KOPT-K1 (cell line): ENCODE measurements around the gene MALRD1.

ENCODE experiments used
- H3K27ac ChIP-seq: fragments of 200-600 bp; sonication (generic); 2 replicates; pipeline ENCODE4 v1.5.1; 2016; ENCODE audit warnings: antibody characterized with exemption, mild to moderate bottlenecking, low read depth, low read length; ENCODE audit not compliant: poor library complexity, severe bottlenecking
- H3K36me3 ChIP-seq: fragments of 200-600 bp; sonication (generic); 2 replicates; pipeline ENCODE4 v1.5.1; 2017; ENCODE audit warnings: antibody characterized with exemption, mild to moderate bottlenecking, low read length, moderate library complexity; ENCODE audit not compliant: insufficient read depth
- H3K9me3 ChIP-seq: fragments of 200-600 bp; sonication (generic); 2 replicates; pipeline ENCODE4 v1.5.1; 2017; ENCODE audit warnings: antibody characterized with exemption, low read length, mild to moderate bottlenecking; ENCODE audit not compliant: insufficient read depth, poor library complexity, severe bottlenecking

Gene MALRD1

DNA sequence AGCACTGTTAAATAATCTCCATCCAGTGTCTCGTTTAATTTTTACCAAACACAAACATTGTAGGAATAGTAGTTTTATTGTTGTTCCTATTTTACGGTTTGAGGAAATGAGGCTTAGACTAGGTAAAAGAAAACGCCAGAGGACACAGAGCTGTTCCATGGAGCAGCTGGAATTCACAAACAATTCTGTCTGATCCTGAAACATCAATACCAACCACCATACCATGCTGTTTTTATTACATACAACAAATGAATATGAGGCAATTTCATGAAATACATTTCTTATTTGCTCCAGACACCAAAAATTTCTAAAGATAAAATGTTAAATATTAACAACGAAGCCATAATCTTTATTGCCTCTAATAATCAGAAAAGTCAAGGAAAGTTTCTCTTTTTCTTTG, 9.4 kb downstream of the MALRD1 start:
- Histone ChIP-seq H3K9me3 (no peaks in the 10 kb centered on the region), H3K36me3 (no peaks in the 10 kb centered on the region), H3K27ac (no peak overlapping the region)

DNA sequence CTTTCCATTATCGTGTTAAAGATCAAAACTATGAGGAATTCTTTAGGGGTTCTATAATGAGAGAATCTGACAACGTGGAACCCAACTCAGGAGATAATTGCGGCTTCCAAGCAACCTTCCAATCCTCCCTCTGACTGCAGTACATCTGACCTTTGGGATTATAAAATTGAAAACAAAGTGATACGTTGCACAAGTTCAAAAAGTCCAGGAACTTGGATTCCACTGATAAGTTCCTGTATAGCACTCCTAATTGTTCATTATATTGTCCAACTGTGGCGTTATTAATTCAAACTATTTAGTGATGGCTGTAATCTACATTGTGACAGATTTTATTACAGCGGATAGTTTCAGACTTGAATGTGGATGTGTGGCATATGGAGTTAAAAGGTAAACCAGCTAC, 15.4 kb downstream of the MALRD1 start:
- no peak overlapping the region for H3K27ac ChIP-seq
- H3K36me3 ChIP-seq: no peaks in the 10 kb centered on the region
- no peaks in the 10 kb centered on the region for H3K9me3 ChIP-seq

DNA sequence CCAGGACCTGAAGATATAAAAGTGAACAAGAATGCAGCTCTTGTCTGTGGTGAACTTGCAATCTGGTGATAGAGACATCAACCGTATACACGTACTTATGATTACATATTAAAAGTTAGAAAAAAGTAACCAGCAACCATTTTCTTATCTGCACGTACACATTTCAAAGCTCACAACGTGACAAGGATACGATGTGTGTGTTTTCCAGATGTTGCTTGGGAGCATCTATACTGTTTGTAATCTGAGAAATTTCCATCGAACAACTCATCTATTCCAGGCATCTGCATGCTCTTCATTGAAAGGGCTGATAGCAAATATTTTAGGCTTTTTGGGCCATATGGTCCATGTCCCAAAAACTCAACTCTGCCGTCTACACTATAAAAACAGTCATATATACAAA, 23.3 kb downstream of the MALRD1 start:
- Histone ChIP-seq H3K9me3 (no peaks in the 10 kb centered on the region), H3K27ac (no peak overlapping the region), H3K36me3 (no peaks in the 10 kb centered on the region)

DNA sequence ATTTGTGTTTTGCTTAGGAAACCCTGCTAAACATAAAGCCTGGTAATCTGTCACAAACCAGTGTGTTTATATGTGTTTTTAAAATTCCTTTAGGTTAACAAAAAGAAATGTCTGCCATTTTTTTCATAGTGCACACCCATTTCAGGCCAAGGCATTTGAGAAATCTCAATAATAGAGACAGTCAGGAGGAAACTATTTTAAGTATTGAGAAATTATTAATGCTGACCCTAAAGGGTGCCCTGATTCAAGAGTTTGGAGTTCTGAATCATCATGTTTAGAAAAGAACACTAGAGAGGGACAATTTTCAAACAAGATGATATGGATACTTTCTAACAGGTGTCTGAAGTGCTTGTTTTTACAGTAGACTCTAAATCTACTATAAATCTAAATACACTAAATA, 28.7 kb downstream of the MALRD1 start:
- Histone ChIP-seq H3K27ac (no peak overlapping the region), H3K36me3 (no peaks in the 10 kb centered on the region)

DNA sequence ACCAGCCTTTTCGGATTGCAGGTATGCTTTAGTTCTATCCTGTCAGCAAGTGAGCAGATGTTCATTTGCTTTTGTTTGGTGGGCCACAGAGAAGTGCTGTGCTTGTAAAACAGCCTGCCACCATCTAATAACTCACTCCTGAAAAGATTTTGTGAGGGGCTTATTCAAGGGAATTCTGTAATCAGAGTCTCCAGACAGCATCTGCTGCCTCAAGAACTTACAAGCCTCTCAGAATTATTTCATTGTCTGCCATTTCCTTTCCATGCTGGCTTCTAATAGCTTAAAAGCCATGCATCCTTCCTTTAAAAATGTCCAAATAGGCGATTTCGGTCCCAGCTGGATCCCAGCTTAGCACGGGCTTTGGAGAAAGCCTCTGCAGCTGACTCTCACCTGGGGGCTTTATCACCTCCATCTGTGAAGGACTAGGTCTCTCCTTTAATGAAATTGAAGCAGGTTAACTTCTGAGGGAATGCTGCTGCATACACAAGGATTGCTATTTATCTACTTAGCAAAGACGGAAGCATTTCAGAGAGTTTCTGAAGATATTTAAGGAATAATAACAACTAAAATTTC, 48.0 kb downstream of the MALRD1 start:
- no peak overlapping the region for H3K27ac ChIP-seq
- no peaks in the 10 kb centered on the region for H3K9me3 ChIP-seq
- no peaks in the 10 kb centered on the region for H3K36me3 ChIP-seq

More for the DNA sequence above, 28.7 kb downstream of the MALRD1 start:
- no peaks in the 10 kb centered on the region for H3K9me3 ChIP-seq

DNA sequence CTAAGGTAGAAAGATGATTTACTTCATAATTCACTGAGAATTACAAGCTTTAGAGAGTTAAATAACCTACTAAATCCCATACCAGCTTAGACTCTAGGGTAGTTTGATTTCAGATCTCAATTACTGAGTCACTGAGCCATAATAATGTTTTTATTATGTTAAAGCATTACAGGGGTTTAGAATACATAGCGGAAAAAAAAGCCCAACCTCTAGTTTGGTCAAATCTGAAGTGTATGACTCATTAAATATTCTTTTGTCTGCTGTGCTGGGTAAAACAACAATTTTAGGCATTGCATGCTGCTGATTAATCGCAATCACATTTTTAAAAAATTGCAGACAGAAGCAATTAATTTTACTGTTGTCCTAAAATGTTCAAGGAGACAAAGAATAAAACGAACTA, 48.5 kb downstream of the MALRD1 start:
- no peak overlapping the region for H3K27ac ChIP-seq
- no peaks in the 10 kb centered on the region for H3K9me3 ChIP-seq
- H3K36me3 ChIP-seq: no peaks in the 10 kb centered on the region

DNA sequence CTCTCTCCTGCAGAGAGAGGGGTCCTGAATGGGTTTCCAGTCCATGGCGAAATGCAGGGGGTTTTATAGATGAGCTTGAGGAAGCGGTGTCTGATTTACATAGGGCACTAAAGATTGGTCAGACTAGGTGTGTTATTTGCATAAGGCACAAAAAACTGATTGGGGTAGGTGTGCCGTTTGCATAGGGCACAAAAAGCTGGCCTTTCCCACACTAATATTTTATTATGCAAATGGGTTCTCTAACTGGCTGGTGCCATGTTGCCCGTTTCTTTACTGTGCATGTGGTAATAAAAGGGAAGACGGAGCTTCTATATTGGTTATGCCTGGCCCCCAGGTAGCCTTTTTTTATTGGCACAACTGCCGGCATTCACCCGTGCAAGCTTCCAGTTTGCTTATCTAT, 50.2 kb downstream of the MALRD1 start:
- no peak overlapping the region for H3K27ac ChIP-seq
- no peaks in the 10 kb centered on the region for H3K36me3 ChIP-seq
- no peaks in the 10 kb centered on the region for H3K9me3 ChIP-seq

DNA sequence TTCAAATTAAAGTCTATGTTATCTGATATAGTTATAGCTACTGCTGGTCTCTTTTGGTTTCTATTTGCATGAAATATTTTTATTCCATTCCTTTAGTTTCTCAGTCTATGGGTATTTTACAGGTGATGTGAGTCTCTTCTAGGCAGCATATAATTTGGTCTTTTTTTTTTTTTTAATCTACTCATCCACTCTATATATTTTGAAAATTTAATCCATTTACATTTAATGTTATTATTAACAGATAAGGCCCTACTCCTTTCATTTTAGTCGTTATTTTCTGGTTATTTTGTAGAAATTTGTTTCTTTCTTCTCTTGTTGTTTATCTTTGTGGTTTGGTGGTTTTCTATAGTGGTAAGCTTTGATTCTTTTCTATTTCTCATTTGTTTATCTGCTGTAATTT, 58.8 kb downstream of the MALRD1 start:
- peaks cover 9% of the 10 kb centered on the region for H3K9me3 ChIP-seq

DNA sequence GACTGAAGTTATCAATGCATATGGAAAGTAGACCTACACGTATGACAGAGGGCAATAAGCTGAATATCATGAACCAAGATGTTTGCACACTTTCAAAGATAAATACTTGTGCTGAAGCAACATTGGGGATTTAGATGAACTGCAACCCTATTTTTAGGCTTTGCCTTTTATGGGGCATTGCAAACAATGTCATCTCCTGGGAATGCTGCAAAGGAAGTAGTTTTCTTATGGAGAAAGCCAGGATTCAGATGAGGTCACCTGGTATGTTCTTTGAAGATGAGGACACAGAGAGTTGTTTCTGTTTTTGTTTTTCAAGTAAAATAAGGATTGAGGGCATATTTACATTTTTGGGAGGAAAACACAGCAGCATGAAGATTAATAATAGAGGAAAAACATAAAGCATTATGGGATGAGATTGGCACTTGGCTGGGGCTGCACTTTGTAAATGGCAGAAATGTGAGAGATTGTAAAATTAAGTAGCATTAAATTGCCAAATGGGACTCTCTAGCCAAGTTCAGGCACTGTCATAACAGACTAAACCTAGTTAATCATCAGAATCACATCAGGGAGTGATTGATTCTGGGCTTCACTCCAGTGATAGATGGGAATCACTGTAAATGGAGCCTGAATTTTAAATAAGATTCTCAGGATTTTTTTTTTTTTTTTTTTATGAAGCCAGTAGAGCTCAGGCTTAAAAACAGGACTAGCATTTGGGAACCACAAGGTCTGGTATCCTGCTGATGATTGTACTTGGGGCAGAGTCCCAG, 63.1 kb downstream of the MALRD1 start:
- no peak overlapping the region for H3K27ac ChIP-seq
- no peaks in the 10 kb centered on the region for H3K36me3 ChIP-seq
- H3K9me3 ChIP-seq: peaks cover 9% of the 10 kb centered on the region

More for the DNA sequence above, 58.8 kb downstream of the MALRD1 start:
- H3K27ac ChIP-seq: no peak overlapping the region
- no peaks in the 10 kb centered on the region for H3K36me3 ChIP-seq

DNA sequence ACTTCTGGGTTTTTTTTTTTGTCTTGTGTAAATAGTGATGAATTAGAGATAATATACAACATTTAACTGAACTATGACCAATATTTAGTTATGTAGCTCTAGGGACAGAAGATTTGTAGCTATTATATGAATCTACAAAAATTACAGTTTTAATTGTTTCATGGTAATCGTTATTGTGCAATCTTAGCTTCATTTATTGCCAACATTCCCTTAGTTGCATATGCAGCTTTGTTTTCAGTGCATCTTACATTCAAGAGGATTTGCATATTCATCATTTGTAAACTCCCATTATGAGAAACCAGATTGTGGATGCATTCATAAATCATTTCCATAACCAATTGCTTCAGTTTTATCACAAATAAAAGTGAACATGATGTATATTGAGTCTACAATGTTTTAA, 68.8 kb downstream of the MALRD1 start:
- no peaks in the 10 kb centered on the region for H3K9me3 ChIP-seq
- no peaks in the 10 kb centered on the region for H3K36me3 ChIP-seq
- H3K27ac ChIP-seq: no peak overlapping the region

DNA sequence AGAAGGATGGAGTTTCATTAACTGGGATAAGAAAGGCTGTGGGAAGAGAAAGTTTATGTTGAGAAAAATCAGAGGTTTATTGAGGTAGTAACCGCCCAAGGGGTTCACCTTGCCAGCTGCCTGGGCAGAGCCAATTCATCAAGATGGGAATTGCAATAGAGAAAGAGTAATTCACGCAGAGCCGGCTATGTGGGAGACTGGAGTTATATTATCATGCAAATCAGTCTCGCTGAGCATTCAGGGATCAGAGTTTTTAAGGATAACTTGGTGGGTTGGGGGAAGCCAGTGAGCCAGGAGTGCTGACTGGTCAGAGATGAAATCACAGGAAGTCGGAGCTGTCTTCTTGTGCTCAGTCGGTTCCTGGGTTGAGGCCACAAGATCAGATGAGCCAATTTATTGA, 70.6 kb downstream of the MALRD1 start:
- Histone ChIP-seq H3K36me3 (no peaks in the 10 kb centered on the region), H3K27ac (no peak overlapping the region), H3K9me3 (no peaks in the 10 kb centered on the region)

DNA sequence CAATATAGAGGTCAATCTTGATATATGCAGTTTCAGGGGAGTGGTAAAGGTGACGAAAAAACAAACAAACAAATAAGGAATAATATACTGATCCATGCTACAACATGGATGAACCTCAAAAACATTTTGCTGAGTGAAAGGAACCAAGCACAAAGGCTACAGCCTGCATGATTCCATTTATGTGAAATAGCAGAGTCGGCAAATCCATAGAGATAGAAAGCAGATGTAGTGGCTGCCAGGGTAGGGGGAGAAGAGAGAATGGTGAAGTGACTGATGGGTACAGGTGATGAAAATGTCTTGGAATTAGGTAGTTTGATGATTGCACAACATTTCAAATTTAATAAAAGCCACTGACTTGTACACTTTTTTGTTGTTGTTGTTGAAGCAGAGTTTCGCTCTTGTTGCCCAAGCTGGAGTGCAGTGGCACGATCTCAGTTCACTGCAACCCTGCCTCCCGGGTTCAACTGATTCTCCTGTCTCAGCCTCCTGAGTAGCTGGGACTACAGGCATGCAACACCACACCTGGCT, 71.8 kb downstream of the MALRD1 start:
- Histone ChIP-seq H3K27ac (no peak overlapping the region), H3K36me3 (no peaks in the 10 kb centered on the region), H3K9me3 (no peaks in the 10 kb centered on the region)

DNA sequence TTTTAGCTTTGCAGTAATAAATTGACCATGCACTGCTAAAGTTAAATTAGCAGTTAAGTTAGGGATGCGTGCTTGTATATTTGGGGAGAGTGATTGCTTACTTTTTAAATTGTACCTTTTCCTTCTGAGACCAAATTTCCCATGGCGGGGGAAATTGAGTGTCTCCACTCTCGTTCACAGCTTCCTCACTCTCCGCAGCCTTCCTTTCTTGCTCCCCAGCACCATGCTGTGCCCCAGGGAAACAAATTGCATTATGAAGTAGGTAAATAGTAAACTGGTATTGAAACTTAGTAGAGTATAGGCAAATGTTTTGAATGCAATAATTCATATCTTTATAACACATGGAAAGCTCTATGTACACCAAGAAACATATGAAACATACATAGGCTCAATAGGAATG, 85.4 kb downstream of the MALRD1 start:
- Histone ChIP-seq H3K27ac (no peak overlapping the region), H3K9me3 (no peaks in the 10 kb centered on the region), H3K36me3 (no peaks in the 10 kb centered on the region)

DNA sequence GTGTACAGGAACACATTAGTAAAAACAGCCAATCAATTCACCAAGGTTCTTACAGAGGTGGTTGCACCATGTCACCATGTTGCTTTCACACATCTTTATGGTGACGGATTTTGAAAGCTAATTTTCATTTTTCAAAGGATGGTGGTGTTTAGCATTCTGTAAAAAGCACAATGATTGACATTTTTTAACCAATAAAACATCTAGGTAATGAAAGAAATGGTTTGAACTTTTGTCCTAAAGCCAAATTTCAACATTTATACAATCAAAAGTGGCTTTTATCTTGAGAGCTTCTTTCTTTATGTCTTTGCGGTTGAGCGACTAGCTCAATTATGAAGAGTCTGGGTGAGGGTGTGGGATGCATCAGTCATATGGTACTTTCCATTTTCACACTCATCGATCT, 94.4 kb downstream of the MALRD1 start:
- no peaks in the 10 kb centered on the region for H3K36me3 ChIP-seq
- H3K27ac ChIP-seq: no peak overlapping the region
- H3K9me3 ChIP-seq: no peaks in the 10 kb centered on the region

DNA sequence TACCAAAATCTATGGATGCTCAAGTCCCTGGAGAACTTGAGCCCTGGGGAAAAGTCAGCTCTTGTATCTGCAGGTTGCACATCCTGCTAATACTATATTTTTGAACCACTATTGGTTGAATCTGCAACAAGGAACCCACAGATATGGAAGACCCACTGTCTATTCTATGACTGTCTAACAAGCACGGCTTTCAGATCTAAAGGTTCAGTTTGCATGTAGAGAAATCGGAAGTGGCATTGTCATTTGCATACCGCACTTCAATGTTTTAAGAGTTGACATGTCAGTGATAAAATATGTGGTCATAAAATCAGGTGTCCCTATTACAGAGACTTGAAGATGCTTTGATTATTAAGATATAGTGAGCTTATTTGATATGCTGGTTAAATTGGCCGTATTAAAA, 95.6 kb downstream of the MALRD1 start:
- Histone ChIP-seq H3K36me3 (no peaks in the 10 kb centered on the region), H3K27ac (no peak overlapping the region), H3K9me3 (no peaks in the 10 kb centered on the region)

DNA sequence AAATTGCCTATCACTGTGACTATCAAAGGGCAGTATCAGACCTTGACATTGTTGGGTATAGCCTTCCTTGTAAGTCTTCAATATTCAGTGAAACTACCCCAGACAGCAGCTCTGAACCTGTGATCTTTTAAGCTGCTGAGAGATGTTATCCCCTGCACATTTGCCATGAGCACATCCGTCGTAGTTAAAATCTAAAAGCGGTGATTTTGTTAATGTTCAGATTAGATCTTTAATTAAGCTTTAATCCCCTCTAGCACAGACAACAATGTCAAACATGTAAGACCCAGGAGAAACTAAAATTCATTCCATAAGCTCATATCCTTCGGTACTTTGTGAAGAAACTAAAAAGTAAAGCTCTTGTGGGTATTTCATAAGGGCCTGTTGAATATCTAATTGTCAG, 105.8 kb downstream of the MALRD1 start:
- peaks cover 4% of the 10 kb centered on the region for H3K9me3 ChIP-seq
- no peaks in the 10 kb centered on the region for H3K36me3 ChIP-seq
- H3K27ac ChIP-seq: no peak overlapping the region
